HCT116 (cell line): ENCODE results near the gene NAB2.

ENCODE experiments used
- CTCF ChIP-seq, 3 experiments: fragments of 200-600 bp in 1 of 3; sonication (generic) in 1 of 3; IDR thresholded peaks in 2 of 3; conservative IDR thresholded peaks in 1 of 3; 2 replicates each; pipeline ENCODE4 v1.5.1; 2012 to 2017; ENCODE audit warnings: low read depth in 2 of 3, low read length in 2 of 3, antibody characterized with exemption in 1 of 3, borderline replicate concordance in 1 of 3, control low read depth in 1 of 3, mild to moderate bottlenecking in 1 of 3, mixed read lengths in 1 of 3, mixed run types in 1 of 3, moderate library complexity in 1 of 3; ENCODE audit not compliant: insufficient read depth in 1 of 3
- POLR2A ChIP-seq: IDR thresholded peaks from 2 replicates; pipeline ENCODE4 v1.7.0; 2011; ENCODE audit warnings: borderline replicate concordance; ENCODE audit not compliant: insufficient read depth, insufficient read length; ENCODE audit errors: extremely low read depth
- SP1 ChIP-seq: IDR thresholded peaks from 2 replicates; pipeline ENCODE4 v1.6.1; 2012; ENCODE audit warnings: low read depth
- YY1 ChIP-seq: IDR thresholded peaks from 2 replicates; pipeline ENCODE4 v1.6.1; 2011; ENCODE audit warnings: low read length, low read depth, moderate library complexity, mild to moderate bottlenecking; ENCODE audit not compliant: insufficient replicate concordance; ENCODE audit errors: extremely low read depth

- no peak for TF ChIP-seq SP1
- no peak for TF ChIP-seq POLR2A
- TF ChIP-seq YY1: no peak
- no peak for TF ChIP-seq CTCF (IDR thresholded peaks at IDR 0.05 in 2 of 3, conservative IDR thresholded peaks at IDR 0.05 in 1 of 3; ENCODE audit: borderline replicate concordance in 1 of 3, insufficient read depth in 1 of 3, low read depth in 2 of 3, low read length in 2 of 3)
Measured at GRCh38 chr12:57057067-57057751, 31.7 kb upstream of the NAB2 start.
